OCI-LY7 (cell line): Measurements from ENCODE around the gene RNU6-7. TPM values are rescaled to one million over a fixed set of nuclear protein-coding genes. Genes with fewer than 3 reads are reported as not detected.

Experiments used
- BruUV-seq: library from RNA; stranded (reverse); fragments of 400-500 nt; replicated peaks from 2 replicates; lab custom pipeline; 2021; lab: Mats Ljungman, UMichigan
- CTCF ChIA-PET: fragments of 300-600 bp; sonication (Branson Sonifier 250); formaldehyde crosslinking; loops from one replicate; lab custom pipeline; 2022; ENCODE audit warnings: antibody characterized with exemption; ENCODE audit not compliant: unreplicated experiment; lab: Charles Lee
- POLR2A ChIA-PET: fragments of 300-600 bp; sonication (Branson Sonifier 250); formaldehyde crosslinking; loops from one replicate; lab custom pipeline; 2022; ENCODE audit warnings: antibody characterized with exemption; lab: Charles Lee
- DNase-seq: peaks from one replicate; pipeline ENCODE4 v3.0.0-alpha.2; 2015; ENCODE audit warnings: low spot score
- H2AFZ ChIP-seq: fragments of 200-600 bp; sonication (generic), shearing (Covaris generic); 2 replicates; pipeline ENCODE4 v1.6.1; 2014; ENCODE audit warnings: mild to moderate bottlenecking, antibody characterized with exemption, low read length, moderate library complexity
- H3K27ac ChIP-seq: fragments of 200-600 bp; sonication (generic); 2 replicates; pipeline ENCODE4 v1.5.1; 2014; ENCODE audit warnings: mixed run types, low read depth, mild to moderate bottlenecking, moderate library complexity, low read length, inconsistent platforms; ENCODE audit not compliant: poor library complexity, severe bottlenecking
- H3K36me3 ChIP-seq: fragments of 200-600 bp; sonication (generic); 2 replicates; pipeline ENCODE4 v1.6.1; 2014; ENCODE audit warnings: mild to moderate bottlenecking, antibody characterized with exemption, low read length, moderate library complexity, mixed read lengths; ENCODE audit not compliant: insufficient read depth
- H3K4me1 ChIP-seq: fragments of 200-600 bp; sonication (generic); 2 replicates; pipeline ENCODE4 v1.5.1; 2014; ENCODE audit warnings: mild to moderate bottlenecking, low read length; ENCODE audit not compliant: insufficient read depth, poor library complexity, severe bottlenecking
- H3K4me2 ChIP-seq: fragments of 200-600 bp; sonication (generic); 2 replicates; pipeline ENCODE4 v1.6.1; 2014; ENCODE audit warnings: mild to moderate bottlenecking, low read length
- H3K4me3 ChIP-seq: fragments of 200-600 bp; sonication (generic); 2 replicates; pipeline ENCODE4 v1.5.1; 2014; ENCODE audit warnings: mild to moderate bottlenecking, low read depth, low read length; ENCODE audit not compliant: poor library complexity, severe bottlenecking
- H3K79me2 ChIP-seq: fragments of 200-600 bp; sonication (generic); 2 replicates; pipeline ENCODE4 v1.6.1; 2016; ENCODE audit warnings: low read depth, mild to moderate bottlenecking, low read length, moderate library complexity, mixed read lengths; ENCODE audit not compliant: insufficient read depth
- H3K9me2 ChIP-seq: fragments of 200-600 bp; sonication (generic); 2 replicates; pipeline ENCODE4 v1.6.1; 2016; ENCODE audit warnings: mild to moderate bottlenecking, low read length, mixed read lengths; ENCODE audit not compliant: insufficient read depth
- H3K9me3 ChIP-seq: fragments of 200-600 bp; sonication (generic); 2 replicates; pipeline ENCODE4 v1.6.1; 2014; ENCODE audit warnings: mild to moderate bottlenecking, mixed run types, low read length, mixed read lengths
- H4K20me1 ChIP-seq: fragments of 200-600 bp; sonication (generic); 2 replicates; pipeline ENCODE4 v1.6.1; 2014; ENCODE audit warnings: mild to moderate bottlenecking, antibody characterized with exemption, low read length, moderate library complexity, mixed read lengths; ENCODE audit not compliant: insufficient read depth
- CTCF ChIP-seq: fragments of 200-600 bp; sonication (generic); conservative IDR thresholded peaks from 2 replicates; pipeline ENCODE4 v1.5.1; 2014; ENCODE audit warnings: mild to moderate bottlenecking, antibody characterized with exemption, low read length, moderate library complexity, mixed read lengths
- EZH2phosphoT487 ChIP-seq: fragments of 200-600 bp; sonication (generic); IDR thresholded peaks from 2 replicates; pipeline ENCODE4 v1.6.1; 2018; ENCODE audit warnings: low read depth, borderline replicate concordance, mild to moderate bottlenecking, mixed run types, antibody characterized with exemption, low read length, moderate library complexity, mixed read lengths
- intact Hi-C: fragments of 100-400 bp; cut with micrococcal nuclease; formaldehyde crosslinking; loops from one replicate; pipeline ENCODE4 v1.10.0; 2022; ENCODE audit not compliant: unreplicated experiment
- total RNA-seq, 2 experiments: library from RNA; depleted of rRNA in 1 of 2; stranded (reverse); fragments of >200 nt in 1 of 2; shearing (Covaris generic) in 1 of 2; gene quantifications; 2 replicates each; pipeline ENCODE4 v1.2.3, GENCODE V29; 2014 to 2022

RNU6-7 gene
- total RNA-seq, 2 experiments from 2014 or later = not detected

DNA sequence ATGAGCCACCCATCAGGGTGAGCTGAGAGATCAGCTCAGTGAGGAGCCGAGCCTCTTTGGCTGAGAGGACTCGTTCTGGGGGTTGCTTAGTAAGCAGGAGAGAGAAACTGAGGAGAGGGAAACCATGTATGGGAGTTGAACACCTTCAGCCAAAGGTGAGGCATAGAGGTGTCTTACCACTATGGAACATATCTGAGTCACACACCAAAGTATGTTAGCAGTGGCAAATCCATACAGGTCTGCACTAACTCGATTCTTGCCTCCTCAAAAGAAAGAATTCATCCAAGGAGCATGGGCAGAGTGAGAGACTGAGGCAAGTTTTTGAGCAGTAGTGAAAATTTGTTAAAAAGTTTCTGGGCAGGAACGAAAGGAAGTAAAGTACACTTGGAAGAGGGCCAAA lies 47.9 kb downstream of the RNU6-7 start:
- H3K27ac ChIP-seq = no peak overlapping the region
- no peak overlapping the region for H3K4me3 ChIP-seq
- no TSS peak for BruUV-seq
- H4K20me1 ChIP-seq = no peaks in the 10 kb centered on the region
- no peak for DNase-seq
- intact Hi-C loops = loop anchor here (5.0 kb wide), 1 partner anchor 218 kb away; no protein-coding TSS in a partner anchor
- POLR2A ChIA-PET = interaction anchor here (0.6 kb wide), 1 partner anchor 687 kb away, joined by 7 read pairs; no protein-coding TSS in a partner anchor
- CTCF ChIA-PET = interaction anchor here (1.9 kb wide), 1 partner anchor 323 kb away, joined by 6 read pairs; no protein-coding TSS in a partner anchor
- H3K36me3 ChIP-seq = no peaks in the 10 kb centered on the region
- H3K9me3 ChIP-seq = no peaks in the 10 kb centered on the region
- TF ChIP-seq CTCF (no peak), EZH2phosphoT487 (no peak)
- no peak overlapping the region for H2AFZ ChIP-seq
- H3K4me1 ChIP-seq = no peaks in the 10 kb centered on the region
- no peaks in the 10 kb centered on the region for H3K79me2 ChIP-seq
- H3K4me2 ChIP-seq = no peak overlapping the region
- no peaks in the 10 kb centered on the region for H3K9me2 ChIP-seq

DNA sequence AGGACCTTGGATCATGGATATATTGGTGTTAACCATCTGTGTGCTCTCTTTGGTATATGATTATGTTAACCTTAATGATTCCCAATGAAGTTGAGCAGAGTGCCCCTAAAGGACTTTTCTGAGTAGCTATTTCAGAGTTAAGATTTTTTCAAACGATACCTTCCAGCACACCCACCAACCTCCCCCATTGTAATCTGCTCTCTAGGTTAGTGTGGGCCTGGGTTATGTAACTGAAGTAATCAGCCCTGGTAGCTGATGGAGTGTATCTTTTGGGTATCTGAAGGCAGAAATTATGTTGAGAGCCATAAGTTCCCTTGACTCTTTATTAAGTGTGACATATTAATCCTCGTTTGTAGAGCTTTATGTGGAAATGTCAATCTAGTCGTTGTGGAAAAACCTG lies 48.8 kb downstream of the RNU6-7 start:
- TF ChIP-seq CTCF (no peak), EZH2phosphoT487 (no peak)
- Histone ChIP-seq H3K36me3 (no peaks in the 10 kb centered on the region), H3K4me3 (no peak overlapping the region), H3K9me2 (no peaks in the 10 kb centered on the region), H2AFZ (no peak overlapping the region), H3K9me3 (no peaks in the 10 kb centered on the region), H3K4me2 (no peak overlapping the region), H3K79me2 (no peaks in the 10 kb centered on the region), H3K27ac (no peak overlapping the region), H3K4me1 (no peaks in the 10 kb centered on the region), H4K20me1 (no peaks in the 10 kb centered on the region)
- no TSS peak for BruUV-seq
- DNase-seq = no peak
- POLR2A ChIA-PET = interaction anchor here (0.9 to 1.1 kb wide), 2 partner anchors 191 to 324 kb away, joined by 3 to 4 read pairs; no protein-coding TSS in a partner anchor
- CTCF ChIA-PET = interaction anchor here (1.9 kb wide), 1 partner anchor 324 kb away, joined by 6 read pairs; no protein-coding TSS in a partner anchor
- intact Hi-C loops = loop anchor here (5.0 kb wide), 1 partner anchor 217 kb away; no protein-coding TSS in a partner anchor

GRCh38 chr14:32251530-32251929 lies 49.7 kb downstream of the RNU6-7 start:
- Histone ChIP-seq H2AFZ (peak overlapping the region; percentile 65), H3K9me2 (no peaks in the 10 kb centered on the region), H3K4me2 (no peak overlapping the region), H3K36me3 (no peaks in the 10 kb centered on the region), H3K4me3 (no peak overlapping the region), H3K27ac (no peak overlapping the region), H4K20me1 (no peaks in the 10 kb centered on the region), H3K79me2 (no peaks in the 10 kb centered on the region), H3K4me1 (no peaks in the 10 kb centered on the region), H3K9me3 (no peaks in the 10 kb centered on the region)
- intact Hi-C loops = loop anchor here (5.0 kb wide), 1 partner anchor 216 kb away; no protein-coding TSS in a partner anchor
- TF ChIP-seq EZH2phosphoT487 (no peak), CTCF (no peak)
- no peak for DNase-seq
- POLR2A ChIA-PET = interaction anchor here (0.6 to 1.1 kb wide), 3 partner anchors 61 to 325 kb away, joined by 3 to 4 read pairs (median 4); no protein-coding TSS in a partner anchor
- CTCF ChIA-PET = interaction anchor here (0.5 to 1.9 kb wide), 2 partner anchors 325 to 1261 kb away, joined by 3 to 6 read pairs; no protein-coding TSS in a partner anchor
- no TSS peak for BruUV-seq
